Measurements from ENCODE around the gene CDK5RAP2.

DNA sequence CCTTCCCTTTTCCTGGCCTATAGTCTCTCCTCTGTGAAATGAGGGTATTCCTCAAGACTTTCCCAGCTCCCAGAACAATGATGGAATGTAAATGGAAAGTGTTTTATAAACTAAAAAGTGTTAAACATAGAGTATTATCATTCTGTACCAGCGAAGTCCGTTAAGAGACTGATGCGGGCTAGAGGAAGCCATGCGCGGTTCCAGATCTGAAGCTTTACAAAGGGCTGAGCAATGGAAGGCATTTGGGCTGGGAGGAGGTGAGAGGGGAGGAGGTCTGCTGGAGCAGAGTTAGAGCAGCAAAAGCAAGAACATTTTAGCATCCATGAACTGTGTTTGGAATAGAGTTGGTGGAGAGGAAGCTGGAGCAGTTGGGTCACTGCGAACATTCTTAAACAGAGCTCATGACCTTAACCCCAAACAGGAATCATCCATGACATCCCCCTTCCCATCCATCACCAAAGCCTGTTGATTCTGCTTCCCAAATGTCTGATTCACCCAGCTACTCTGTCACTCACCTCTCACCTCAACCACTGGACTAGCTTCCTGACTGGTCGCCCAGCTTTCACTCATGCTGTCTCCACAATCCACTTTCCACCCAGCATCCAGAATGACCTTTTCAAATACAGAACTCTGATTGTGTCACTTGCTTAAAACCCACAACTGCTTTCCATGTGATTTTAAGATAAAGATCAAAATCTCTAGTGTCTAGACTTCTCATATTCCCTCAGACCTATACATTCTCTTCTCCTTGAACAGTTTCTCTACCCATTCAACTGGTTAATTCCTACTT is 37.1 kb downstream of the CDK5RAP2 start:
- TF ChIP-seq, protein P1, sequence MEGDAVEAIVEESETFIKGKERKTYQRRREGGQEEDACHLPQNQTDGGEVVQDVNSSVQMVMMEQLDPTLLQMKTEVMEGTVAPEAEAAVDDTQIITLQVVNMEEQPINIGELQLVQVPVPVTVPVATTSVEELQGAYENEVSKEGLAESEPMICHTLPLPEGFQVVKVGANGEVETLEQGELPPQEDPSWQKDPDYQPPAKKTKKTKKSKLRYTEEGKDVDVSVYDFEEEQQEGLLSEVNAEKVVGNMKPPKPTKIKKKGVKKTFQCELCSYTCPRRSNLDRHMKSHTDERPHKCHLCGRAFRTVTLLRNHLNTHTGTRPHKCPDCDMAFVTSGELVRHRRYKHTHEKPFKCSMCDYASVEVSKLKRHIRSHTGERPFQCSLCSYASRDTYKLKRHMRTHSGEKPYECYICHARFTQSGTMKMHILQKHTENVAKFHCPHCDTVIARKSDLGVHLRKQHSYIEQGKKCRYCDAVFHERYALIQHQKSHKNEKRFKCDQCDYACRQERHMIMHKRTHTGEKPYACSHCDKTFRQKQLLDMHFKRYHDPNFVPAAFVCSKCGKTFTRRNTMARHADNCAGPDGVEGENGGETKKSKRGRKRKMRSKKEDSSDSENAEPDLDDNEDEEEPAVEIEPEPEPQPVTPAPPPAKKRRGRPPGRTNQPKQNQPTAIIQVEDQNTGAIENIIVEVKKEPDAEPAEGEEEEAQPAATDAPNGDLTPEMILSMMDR (IDR thresholded peaks at IDR 0.05): no peak
- TF ChIP-seq POLR2A (IDR thresholded peaks at IDR 0.05): no peak
